Right atrium auricular region (tissue), 2 donors: ENCODE results near the gene LRIF1. TPM values are rescaled to one million over a fixed set of nuclear protein-coding genes. Genes with fewer than 3 reads are reported as not detected.
"Not testable (repeated sequence)": the region's sequence is repeated elsewhere in the genome, so short reads cannot be mapped to it uniquely, and the experiment has no call there.

ENCODE experiments used
- DNase-seq: peaks from one replicate; pipeline ENCODE4 v3.0.0-alpha.2; 2019; ENCODE audit warnings: low spot score
- H3K27ac ChIP-seq, 2 donors: fragments of 200-600 bp; sonication (generic); 1 replicate in 1 of 2; 2 replicates in 1 of 2; pipeline ENCODE4 v1.5.1; 2016 to 2019
- H3K27me3 ChIP-seq, 2 donors: fragments of 200-600 bp; sonication (generic); one replicate each; pipeline versions ENCODE4 v1.5.1 to v1.6.0; 2017 to 2019
- H3K36me3 ChIP-seq: fragments of 200-600 bp; sonication (generic); one replicate; pipeline ENCODE4 v1.5.1; 2016
- H3K4me1 ChIP-seq, 2 donors: fragments of 200-600 bp; sonication (generic); one replicate each; pipeline versions ENCODE4 v1.5.1 to v1.6.0; 2017 to 2019
- H3K4me3 ChIP-seq, 2 donors: fragments of 200-600 bp; sonication (generic); 1 replicate in 1 of 2; 2 replicates in 1 of 2; pipeline ENCODE4 v1.5.1; 2017 to 2019; ENCODE audit warnings: mild to moderate bottlenecking in 1 of 2, moderate library complexity in 1 of 2
- H3K9me3 ChIP-seq, 2 donors: fragments of 200-600 bp; sonication (generic); one replicate each; pipeline ENCODE4 v1.5.1; 2019
- CTCF ChIP-seq, 2 donors: fragments of 200-600 bp; sonication (generic); IDR thresholded peaks; one replicate each; pipeline ENCODE4 v1.5.1; 2019; ENCODE audit warnings: antibody characterized with exemption in 2 of 2
- total RNA-seq, 2 donors: library from RNA; depleted of rRNA; stranded (reverse); fragments of >200 nt; gene quantifications; one replicate each; pipeline ENCODE4 v1.1.0, GENCODE V29; 2016

The LRIF1 gene
- total RNA-seq, 2 donors from 2014 or later: 9.2 to 15.7 TPM

- TF ChIP-seq CTCF (IDR thresholded peaks at IDR 0.05): no peak
- Histone ChIP-seq H3K27me3 (no peaks in the 10 kb centered on the region), H3K36me3 (peaks cover 29% of the 10 kb centered on the region), H3K9me3 (peaks cover 0 to 3% of the 10 kb centered on the region in 2 donors), H3K4me3 (no peak overlapping the region), H3K4me1 (no peaks in the 10 kb centered on the region), H3K27ac (no peak overlapping the region)
- DNase-seq: no peak
Observed at GRCh38 chr1:110944806-110945205, 18.9 kb downstream of the LRIF1 start.

GRCh38 chr1:110936567-110936966 is 27.2 kb downstream of the LRIF1 start:
- H3K27ac ChIP-seq: no peak overlapping the region
- peaks cover 0 to 17% of the 10 kb centered on the region in 2 donors for H3K9me3 ChIP-seq
- DNase-seq: no peak
- no peaks in the 10 kb centered on the region for H3K4me1 ChIP-seq
- H3K36me3 ChIP-seq: no peaks in the 10 kb centered on the region
- no peak overlapping the region for H3K4me3 ChIP-seq
- no peak for TF ChIP-seq CTCF (IDR thresholded peaks at IDR 0.05)
- H3K27me3 ChIP-seq: no peaks in the 10 kb centered on the region

- not testable (repeated sequence) for H3K4me1 ChIP-seq, H3K27me3 ChIP-seq, H3K9me3 ChIP-seq, H3K27ac ChIP-seq, H3K36me3 ChIP-seq, H3K4me3 ChIP-seq, DNase-seq
Observed at GRCh38 chr1:110931097-110931496, 32.6 kb downstream of the LRIF1 start.

GRCh38 chr1:110928904-110929303 is 34.8 kb downstream of the LRIF1 start:
- H3K4me1 ChIP-seq: no peaks in the 10 kb centered on the region
- no peak overlapping the region for H3K4me3 ChIP-seq
- no peaks in the 10 kb centered on the region for H3K9me3 ChIP-seq
- no peak for TF ChIP-seq CTCF (IDR thresholded peaks at IDR 0.05)
- H3K36me3 ChIP-seq: no peaks in the 10 kb centered on the region
- H3K27me3 ChIP-seq: no peaks in the 10 kb centered on the region
- no peak overlapping the region for H3K27ac ChIP-seq
- no peak for DNase-seq

- Histone ChIP-seq H3K9me3 (no peaks in the 10 kb centered on the region), H3K36me3 (no peaks in the 10 kb centered on the region), H3K27me3 (no peaks in the 10 kb centered on the region), H3K4me3 (no peak overlapping the region), H3K4me1 (no peaks in the 10 kb centered on the region), H3K27ac (no peak overlapping the region)
- no peak for TF ChIP-seq CTCF (IDR thresholded peaks at IDR 0.05)
- DNase-seq: no peak
Observed at GRCh38 chr1:110928191-110928590, 35.5 kb downstream of the LRIF1 start.

- no peak for TF ChIP-seq CTCF (IDR thresholded peaks at IDR 0.05)
- H3K4me1 ChIP-seq: no peaks in the 10 kb centered on the region
- H3K4me3 ChIP-seq: no peak overlapping the region
- no peak overlapping the region for H3K27ac ChIP-seq
- no peak for DNase-seq
- no peaks in the 10 kb centered on the region for H3K36me3 ChIP-seq
- H3K27me3 ChIP-seq: no peaks in the 10 kb centered on the region
- H3K9me3 ChIP-seq: no peaks in the 10 kb centered on the region
Observed at GRCh38 chr1:110927484-110928075, 36.1 kb downstream of the LRIF1 start.
